Stimulated activated CD8-positive, alpha-beta memory T cell treated with anti-CD3 and anti-CD28 coated beads, Interleukin-7, amount 100 ng/mL, for 1 hour (primary cell): ENCODE measurements around the gene NARF.
"Not testable (repeated sequence)": the region's sequence is repeated elsewhere in the genome, so short reads cannot be mapped to it uniquely, and the experiment has no call there.

Experiments
- DNase-seq, 2 donors: peaks; one replicate each; pipeline ENCODE4 v3.0.0-alpha.2; 2020; ENCODE audit warnings: low read depth in 2 of 2

The NARF gene

GRCh38 chr17:82497483-82498405 lies 39.2 kb downstream of the NARF start:
- DNase-seq: no peak

DNA sequence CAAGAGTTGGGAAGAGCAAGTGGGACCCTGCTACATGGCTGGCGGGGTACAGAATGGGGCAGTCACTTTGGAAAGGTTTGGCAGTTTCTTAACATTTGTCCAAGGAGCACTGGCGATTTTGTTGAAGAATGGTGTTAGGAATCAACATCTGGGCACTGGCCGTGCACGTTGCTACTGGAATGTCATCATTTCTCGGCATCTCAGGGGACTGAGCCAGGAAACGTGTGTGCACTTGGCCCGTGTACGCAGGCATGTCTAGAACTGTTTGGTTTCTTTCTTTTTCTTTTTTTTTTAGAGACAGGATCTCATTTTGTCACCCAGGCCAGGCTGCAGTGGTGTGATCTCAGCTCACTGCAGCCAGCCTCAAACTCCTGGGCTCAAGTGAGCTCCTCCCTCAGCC lies 43.7 kb downstream of the NARF start:
- no peak for DNase-seq

GRCh38 chr17:82503094-82503727 lies 44.7 kb downstream of the NARF start:
- DNase-seq: no peak

DNA sequence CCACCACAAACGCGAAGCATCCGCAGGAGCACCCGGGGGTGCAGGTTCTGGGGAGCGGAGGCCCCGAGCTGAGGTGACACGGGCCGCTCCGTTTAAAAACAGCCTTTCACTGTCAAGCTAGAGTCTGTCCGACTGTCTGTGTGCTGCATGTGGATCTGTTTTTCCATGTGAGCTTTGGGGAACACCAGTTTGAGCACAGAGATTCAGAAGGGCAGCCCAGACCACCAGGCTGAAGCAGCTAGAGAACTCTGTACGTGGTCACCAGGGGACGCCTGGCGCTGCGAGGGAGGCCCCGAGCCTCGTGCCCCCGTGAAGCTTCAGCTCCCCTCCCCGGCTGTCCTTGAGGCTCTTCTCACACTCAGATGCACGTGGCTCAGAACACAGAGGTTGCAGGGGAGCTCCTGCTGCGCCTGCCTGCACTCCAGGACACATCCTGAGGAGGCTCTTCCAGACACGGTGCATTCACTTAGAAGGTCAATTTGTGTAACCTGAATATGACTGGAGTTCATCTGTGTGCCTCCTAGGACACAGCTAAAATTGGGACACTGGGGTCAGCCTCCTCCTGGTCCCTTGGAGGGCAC lies 45.3 kb downstream of the NARF start:
- no peak for DNase-seq

GRCh38 chr17:82505296-82505695 lies 46.8 kb downstream of the NARF start:
- DNase-seq: no peak

DNA sequence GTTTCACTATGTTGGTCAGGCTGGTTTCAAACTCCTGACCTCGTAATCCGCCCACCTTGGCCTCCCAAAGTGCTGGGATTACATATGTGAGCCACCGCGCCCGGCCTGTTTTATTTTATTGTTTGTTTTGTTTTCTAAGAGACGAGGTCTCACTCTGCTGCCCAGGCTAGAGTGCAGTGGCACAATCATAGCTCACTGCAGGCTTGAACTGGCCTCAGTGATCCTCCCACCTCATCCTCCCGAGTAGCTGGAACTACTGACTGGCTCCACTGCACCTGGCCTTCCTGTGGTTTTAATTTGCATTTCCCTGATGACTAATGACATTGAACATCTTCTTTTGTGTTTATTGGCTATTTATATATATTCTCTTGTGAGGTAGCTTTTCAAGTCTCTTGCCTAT lies 47.9 kb downstream of the NARF start:
- DNase-seq: not testable (repeated sequence)

- DNase-seq: no peak
Measured at GRCh38 chr17:82507631-82508175, 49.2 kb downstream of the NARF start.

- DNase-seq: not testable (repeated sequence)
Measured at GRCh38 chr17:82511642-82512041, 53.1 kb downstream of the NARF start.

- DNase-seq: not testable (repeated sequence)
Measured at GRCh38 chr17:82513864-82514263, 55.3 kb downstream of the NARF start.

DNA sequence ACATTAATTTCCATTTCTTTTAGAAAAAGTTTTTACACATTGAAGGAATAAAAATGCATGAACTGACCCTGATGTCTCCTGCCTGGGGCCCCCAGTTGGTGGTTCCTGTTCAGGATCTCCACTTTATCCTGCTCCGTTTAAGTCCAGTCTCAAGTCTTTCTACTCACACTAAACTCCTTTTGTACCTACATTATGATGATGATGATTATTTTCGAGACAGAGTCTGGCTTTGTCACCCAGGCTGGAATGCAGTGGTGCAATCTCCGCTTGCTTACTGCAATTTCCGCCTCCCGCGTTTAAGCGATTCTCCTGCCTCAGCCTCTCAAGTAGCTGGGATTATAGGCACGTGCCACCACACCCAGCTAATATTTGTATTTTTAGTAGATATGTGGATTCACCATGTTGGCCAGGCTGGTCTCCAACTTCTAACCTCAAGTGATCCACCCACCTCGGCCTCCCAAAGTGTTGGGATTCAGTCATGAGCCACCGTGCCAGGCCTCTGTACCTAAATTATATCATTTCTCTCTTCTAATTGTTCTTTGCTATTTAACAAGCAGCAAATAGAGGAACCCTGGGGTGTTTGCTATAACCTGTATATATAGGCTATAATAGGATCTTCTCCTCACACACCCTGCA lies 58.8 kb downstream of the NARF start:
- no peak for DNase-seq

DNA sequence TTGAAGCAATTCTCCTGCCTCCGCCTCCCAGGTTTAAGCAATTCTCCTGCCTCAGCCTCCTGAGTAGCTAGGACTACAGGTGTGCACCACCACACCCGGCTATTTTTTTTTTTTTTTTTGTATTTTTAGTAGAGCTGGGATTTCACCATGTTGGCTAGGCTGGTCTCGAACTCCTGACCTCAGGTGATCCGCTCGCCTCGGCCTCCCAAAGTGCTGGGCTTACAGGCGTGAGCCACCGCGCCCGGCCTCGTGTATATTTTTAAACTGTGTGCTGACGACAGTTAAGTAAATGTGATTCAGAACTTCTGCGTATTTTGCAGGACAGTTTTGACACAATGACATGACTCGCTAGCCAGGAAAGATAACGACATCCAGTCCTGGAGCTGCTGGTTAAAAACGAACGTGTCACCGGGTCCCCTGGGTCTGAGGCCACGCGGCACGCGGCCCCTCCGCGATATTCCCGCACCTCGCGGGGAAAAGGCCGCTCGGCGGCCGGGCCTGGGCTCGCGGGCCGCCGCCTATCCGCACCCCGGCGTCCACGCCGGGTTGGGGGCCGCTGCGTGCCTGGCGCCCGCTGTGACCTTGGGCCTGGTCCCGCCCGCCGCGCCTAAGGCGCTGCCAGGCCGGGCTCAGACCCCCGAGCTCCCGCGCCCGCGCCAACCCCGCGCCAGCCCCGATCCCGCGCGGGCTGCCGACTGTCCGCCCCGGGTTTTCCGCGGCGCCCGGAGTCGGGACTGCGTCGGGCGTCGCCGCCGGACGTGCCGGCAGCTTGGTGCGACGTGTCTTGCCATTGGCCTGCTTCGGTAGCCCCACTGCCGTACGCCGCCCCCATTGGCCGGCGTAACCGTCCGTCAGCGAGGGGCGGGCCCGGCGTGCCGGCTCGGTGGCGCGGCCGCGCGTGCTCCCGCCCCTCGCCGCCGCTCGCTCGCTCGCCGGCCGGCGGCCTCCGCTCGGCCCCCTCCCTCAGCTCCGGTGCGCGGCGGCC lies 60.6 kb downstream of the NARF start, which contains the start of gene FOXK2:
Gene FOXK2 (plus strand): TSS at position 907 of the 985 bp plus-strand sequence. CDS start 157 bp downstream, outside the sequence.
- peak; percentile 88 to 91 for DNase-seq

GRCh38 chr17:82519971-82520903 lies 61.7 kb downstream of the NARF start:
- DNase-seq: peak in 1 of 2 donors; percentile 6

DNA sequence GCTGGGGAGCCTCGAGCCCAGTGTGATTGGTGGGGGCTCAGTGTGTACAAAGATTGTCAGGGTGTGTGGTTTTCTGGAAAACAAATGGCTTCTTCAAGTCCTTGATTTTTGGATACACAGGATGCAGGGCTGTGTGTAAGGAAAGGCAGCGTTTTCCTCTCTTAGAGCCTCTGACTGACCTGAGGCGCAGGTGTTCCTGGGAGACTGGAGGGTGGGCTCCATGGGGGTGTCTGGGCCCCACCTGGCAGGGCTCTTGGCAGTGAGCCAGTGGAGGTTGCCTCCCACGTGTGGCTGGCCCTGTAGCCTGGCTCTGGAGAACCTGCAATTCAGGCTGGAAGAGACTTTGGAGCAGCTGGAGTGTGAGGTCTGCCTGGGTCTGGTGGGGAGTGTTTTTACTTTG lies 66.0 kb downstream of the NARF start:
- no peak for DNase-seq

GRCh38 chr17:82525712-82526111 lies 67.2 kb downstream of the NARF start:
- DNase-seq: no peak

DNA sequence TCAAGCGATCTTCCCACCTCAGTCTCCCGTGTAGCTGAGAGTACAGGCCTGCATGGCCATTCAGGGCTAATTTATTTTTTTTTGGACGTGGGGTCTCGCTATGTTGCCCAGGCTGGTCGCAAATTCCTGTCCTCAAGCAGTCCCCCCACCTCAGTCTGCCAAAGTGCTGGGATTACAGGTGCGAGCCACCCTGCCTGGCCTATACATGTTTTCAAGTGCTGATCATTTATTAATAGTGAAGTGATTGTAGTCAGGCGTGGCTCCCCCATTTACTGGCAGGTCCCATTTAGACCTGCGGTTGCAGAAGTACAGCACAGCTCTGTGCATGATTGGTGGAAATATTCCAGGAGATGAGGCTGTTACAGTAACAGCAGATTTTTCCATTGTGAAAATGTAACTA lies 69.4 kb downstream of the NARF start:
- no peak for DNase-seq

- DNase-seq: no peak
Measured at GRCh38 chr17:82528484-82529265, 70.1 kb downstream of the NARF start.

- DNase-seq: no peak
Measured at GRCh38 chr17:82529914-82530300, 71.4 kb downstream of the NARF start.

- DNase-seq: no peak
Measured at GRCh38 chr17:82531431-82531881, 72.9 kb downstream of the NARF start.

DNA sequence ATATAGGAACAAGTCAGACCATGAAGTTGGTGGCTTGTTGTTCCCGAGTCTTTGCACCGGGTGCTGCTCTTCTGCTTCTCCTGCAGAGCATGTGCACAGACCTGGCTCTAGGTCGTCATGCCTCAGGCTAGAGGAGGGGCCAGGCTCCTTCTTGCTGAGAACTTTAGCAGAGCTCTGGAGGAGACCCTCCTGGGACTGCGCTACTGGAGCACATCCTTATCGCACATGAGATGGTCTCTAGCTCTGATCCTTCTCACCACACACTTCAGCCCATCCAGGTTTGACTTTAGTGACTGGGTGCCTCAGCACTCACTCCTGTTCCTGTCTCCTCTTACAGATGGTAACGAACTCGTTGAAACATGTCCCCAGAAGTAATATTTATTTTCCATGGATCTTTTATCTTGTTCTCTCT lies 75.9 kb downstream of the NARF start:
- no peak for DNase-seq
